ENCODE measurements around the gene PTPRN2. TPM values are rescaled to one million over a fixed set of nuclear protein-coding genes. Genes with fewer than 3 reads are reported as not detected.
"Not testable (repeated sequence)": the region's sequence is repeated elsewhere in the genome, so short reads cannot be mapped to it uniquely, and the experiment has no call there.

PTPRN2 gene
- total RNA-seq, 2 donors from 2014 or later, result 0.72 to 0.79 TPM

DNA sequence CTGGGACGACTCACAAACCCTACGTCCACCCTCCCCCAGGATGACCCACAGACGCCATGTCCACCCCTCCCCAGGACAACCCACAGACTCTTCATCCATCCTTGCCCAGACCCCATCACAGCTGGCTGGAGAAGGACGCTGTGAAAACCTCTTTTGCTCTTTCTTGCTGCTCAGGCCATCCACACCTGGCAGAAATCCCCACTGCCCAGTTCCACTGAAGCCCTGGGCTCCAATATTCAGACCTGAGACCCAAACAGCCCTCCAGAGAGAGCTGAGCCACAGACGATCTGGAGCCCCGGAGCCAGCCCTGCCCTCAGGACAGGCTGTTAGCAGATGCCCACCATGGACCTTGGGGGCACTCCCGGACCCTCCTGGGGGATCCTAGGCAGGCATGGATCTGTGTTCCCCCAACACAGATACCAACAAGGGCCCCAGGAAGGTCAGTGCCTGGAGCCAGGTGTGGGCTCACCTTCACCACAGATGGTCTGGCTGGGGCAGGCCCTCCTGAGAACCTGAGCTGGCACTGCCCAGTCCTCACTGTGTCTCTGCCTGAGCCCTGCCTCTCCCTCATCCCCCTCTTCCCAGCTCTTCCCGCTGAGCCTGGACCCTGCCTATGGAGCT lies 226.2 kb downstream of the PTPRN2 start:
- Mint-ChIP-seq H3K4me3 (no peak overlapping the region), H3K36me3 (ENCODE audit: insufficient read depth in 2 of 2) (peaks cover 0 to 2% of the 10 kb centered on the region in 2 donors), H3K27me3 (ENCODE audit: low read depth) (no peaks in the 10 kb centered on the region), H3K27ac (no peak overlapping the region), H3K9me3 (no peaks in the 10 kb centered on the region), H3K4me1 (ENCODE audit: low read depth) (no peaks in the 10 kb centered on the region)
- no peak for ATAC-seq (replicated peaks in 1 of 2)
- DNase-seq, result no peak

- H3K4me3 Mint-ChIP-seq, result no peak overlapping the region
- peaks cover 8% of the 10 kb centered on the region for H3K27me3 Mint-ChIP-seq (ENCODE audit: low read depth)
- H3K36me3 Mint-ChIP-seq (ENCODE audit: insufficient read depth in 2 of 2), result peaks cover 3 to 4% of the 10 kb centered on the region in 2 donors
- H3K9me3 Mint-ChIP-seq, result peaks cover under 1 to 4% of the 10 kb centered on the region in 2 donors
- DNase-seq, result no peak
- no peaks in the 10 kb centered on the region for H3K4me1 Mint-ChIP-seq (ENCODE audit: low read depth)
- ATAC-seq (replicated peaks in 1 of 2), result no peak
- no peak overlapping the region for H3K27ac Mint-ChIP-seq
Measured at GRCh38 chr7:158358926-158359645, 228.5 kb downstream of the PTPRN2 start.

DNA sequence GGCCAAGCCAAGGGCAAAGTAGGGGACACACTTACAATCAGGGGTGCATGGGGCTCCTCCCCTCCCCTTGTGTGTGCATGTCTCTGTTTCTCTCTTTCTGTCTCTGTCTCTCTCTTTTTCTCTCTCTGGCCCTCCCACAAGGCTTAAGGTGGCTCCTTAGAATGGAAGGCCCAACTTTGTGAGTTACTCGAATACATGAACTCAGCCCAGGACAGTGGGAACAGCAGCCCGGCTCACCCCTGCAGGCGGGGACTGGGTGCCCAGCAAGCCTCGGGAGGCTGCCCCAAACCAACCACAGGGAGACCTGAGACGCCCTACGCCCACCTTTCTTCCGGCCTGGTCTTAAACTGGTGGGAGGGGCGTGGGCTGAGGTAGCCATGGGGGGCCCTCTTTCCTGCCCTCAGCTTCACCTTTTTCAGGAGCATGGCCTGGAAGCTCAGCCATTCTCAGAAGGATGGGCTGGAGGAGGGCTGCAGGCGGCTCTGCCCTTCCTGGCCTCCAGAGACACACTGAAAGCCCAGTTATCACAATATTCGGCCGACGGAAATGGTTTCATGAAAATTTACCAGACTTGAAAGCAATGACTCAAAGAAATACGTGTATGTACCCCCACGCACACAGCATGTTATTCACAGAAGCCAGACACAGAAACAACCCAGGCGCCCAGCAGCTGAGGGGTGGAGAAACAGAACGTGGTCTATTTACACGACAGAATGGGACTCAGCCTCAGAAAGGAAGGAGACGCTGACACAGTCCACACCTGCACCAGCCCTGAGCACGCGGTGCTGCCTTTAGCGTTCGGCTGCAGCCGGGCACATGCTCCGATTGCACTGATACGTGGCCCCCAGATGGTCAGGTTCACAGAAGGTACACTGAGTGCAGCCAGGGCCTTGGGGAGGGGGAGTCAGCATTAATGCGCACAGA lies 229.5 kb downstream of the PTPRN2 start:
- H3K9me3 Mint-ChIP-seq, result peaks cover 2 to 6% of the 10 kb centered on the region in 2 donors
- no peaks in the 10 kb centered on the region for H3K4me1 Mint-ChIP-seq (ENCODE audit: low read depth)
- no peak for DNase-seq
- no peak overlapping the region for H3K4me3 Mint-ChIP-seq
- H3K36me3 Mint-ChIP-seq (ENCODE audit: insufficient read depth in 2 of 2), result peaks cover 5% of the 10 kb centered on the region in 2 donors
- no peak overlapping the region for H3K27ac Mint-ChIP-seq
- H3K27me3 Mint-ChIP-seq (ENCODE audit: low read depth), result peaks cover 9% of the 10 kb centered on the region
- ATAC-seq (replicated peaks in 1 of 2), result no peak

- H3K36me3 Mint-ChIP-seq (ENCODE audit: insufficient read depth in 2 of 2), result peaks cover 5% of the 10 kb centered on the region in 2 donors
Measured at GRCh38 chr7:158357106-158357897, 230.3 kb downstream of the PTPRN2 start.

DNA sequence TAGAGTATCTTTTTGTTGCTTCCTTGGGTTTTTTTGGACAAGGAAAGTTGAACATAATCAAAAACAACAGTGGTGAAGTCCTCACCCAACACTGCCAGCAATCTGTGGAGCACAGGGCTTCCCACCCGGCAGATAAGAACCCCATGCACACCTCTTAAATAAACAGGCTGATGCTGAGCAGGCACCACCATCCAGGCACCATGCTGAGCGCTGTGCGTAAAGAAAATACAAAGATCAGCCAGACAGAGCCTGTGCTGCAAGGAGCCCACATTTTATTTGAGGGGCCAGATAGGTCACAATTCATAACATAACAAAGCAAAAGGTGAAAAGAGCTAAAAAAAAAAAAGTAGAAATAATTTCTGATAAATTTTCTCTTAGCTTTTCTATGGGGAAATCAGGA lies 231.2 kb downstream of the PTPRN2 start:
- H3K4me1 Mint-ChIP-seq (ENCODE audit: low read depth), result no peaks in the 10 kb centered on the region
- no peak for ATAC-seq (replicated peaks in 1 of 2)
- no peak for DNase-seq
- no peak overlapping the region for H3K4me3 Mint-ChIP-seq
- H3K36me3 Mint-ChIP-seq (ENCODE audit: insufficient read depth in 2 of 2), result peaks cover 3 to 5% of the 10 kb centered on the region in 2 donors
- H3K27ac Mint-ChIP-seq, result no peak overlapping the region
- peaks cover 9% of the 10 kb centered on the region for H3K27me3 Mint-ChIP-seq (ENCODE audit: low read depth)
- peaks cover 2 to 6% of the 10 kb centered on the region in 2 donors for H3K9me3 Mint-ChIP-seq

More at GRCh38 chr7:158357106-158357897, 230.3 kb downstream of the PTPRN2 start:
- DNase-seq (no peak), ATAC-seq (replicated peaks in 1 of 2) (no peak)
- Mint-ChIP-seq H3K27me3 (ENCODE audit: low read depth) (peaks cover 9% of the 10 kb centered on the region), H3K4me3 (no peak overlapping the region), H3K9me3 (peaks cover 2 to 6% of the 10 kb centered on the region in 2 donors), H3K27ac (no peak overlapping the region), H3K4me1 (ENCODE audit: low read depth) (no peaks in the 10 kb centered on the region)

DNA sequence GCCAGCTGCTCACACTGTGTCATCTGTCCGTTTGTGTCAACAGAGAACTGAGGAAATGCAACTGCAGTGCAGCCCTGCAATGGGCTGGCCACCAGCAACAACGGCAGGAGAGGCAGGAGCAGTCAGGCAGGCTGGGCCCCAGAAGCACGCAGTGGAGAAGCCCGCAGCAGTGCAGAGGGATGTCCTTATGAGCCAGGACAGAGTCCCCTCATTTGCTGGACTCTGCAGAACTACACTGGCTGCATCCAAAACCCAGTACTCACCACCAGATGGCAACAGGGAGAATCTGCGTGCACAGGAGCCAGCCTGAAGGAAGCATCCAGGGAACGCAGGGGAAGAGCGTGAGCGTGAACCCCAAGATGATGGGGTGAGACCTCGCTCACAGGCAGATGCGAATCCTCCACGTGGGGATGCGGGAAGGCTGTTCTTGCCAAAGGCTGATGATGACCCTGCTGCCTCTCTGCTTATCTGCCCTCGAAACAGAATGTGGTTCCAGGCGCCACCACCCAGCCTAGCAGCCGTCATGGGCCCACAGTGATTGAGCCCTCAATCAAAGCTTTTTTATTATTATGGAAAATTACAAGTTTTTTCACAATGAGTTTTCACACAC lies 232.1 kb downstream of the PTPRN2 start:
- Mint-ChIP-seq H3K27ac (no peak overlapping the region), H3K4me3 (no peak overlapping the region), H3K27me3 (ENCODE audit: low read depth) (peaks cover 9% of the 10 kb centered on the region), H3K9me3 (peaks cover 2 to 6% of the 10 kb centered on the region in 2 donors), H3K36me3 (ENCODE audit: insufficient read depth in 2 of 2) (peaks cover 3 to 5% of the 10 kb centered on the region in 2 donors), H3K4me1 (ENCODE audit: low read depth) (no peaks in the 10 kb centered on the region)
- ATAC-seq (replicated peaks in 1 of 2), result no peak
- DNase-seq, result no peak

GRCh38 chr7:158354861-158355260 lies 232.8 kb downstream of the PTPRN2 start:
- ATAC-seq (replicated peaks in 1 of 2), result no peak
- H3K36me3 Mint-ChIP-seq (ENCODE audit: insufficient read depth in 2 of 2), result peaks cover 3 to 5% of the 10 kb centered on the region in 2 donors
- H3K4me1 Mint-ChIP-seq (ENCODE audit: low read depth), result no peaks in the 10 kb centered on the region
- H3K27me3 Mint-ChIP-seq (ENCODE audit: low read depth), result peaks cover 9% of the 10 kb centered on the region
- no peak overlapping the region for H3K27ac Mint-ChIP-seq
- DNase-seq, result no peak
- H3K9me3 Mint-ChIP-seq, result peaks cover 2 to 6% of the 10 kb centered on the region in 2 donors
- no peak overlapping the region for H3K4me3 Mint-ChIP-seq

DNA sequence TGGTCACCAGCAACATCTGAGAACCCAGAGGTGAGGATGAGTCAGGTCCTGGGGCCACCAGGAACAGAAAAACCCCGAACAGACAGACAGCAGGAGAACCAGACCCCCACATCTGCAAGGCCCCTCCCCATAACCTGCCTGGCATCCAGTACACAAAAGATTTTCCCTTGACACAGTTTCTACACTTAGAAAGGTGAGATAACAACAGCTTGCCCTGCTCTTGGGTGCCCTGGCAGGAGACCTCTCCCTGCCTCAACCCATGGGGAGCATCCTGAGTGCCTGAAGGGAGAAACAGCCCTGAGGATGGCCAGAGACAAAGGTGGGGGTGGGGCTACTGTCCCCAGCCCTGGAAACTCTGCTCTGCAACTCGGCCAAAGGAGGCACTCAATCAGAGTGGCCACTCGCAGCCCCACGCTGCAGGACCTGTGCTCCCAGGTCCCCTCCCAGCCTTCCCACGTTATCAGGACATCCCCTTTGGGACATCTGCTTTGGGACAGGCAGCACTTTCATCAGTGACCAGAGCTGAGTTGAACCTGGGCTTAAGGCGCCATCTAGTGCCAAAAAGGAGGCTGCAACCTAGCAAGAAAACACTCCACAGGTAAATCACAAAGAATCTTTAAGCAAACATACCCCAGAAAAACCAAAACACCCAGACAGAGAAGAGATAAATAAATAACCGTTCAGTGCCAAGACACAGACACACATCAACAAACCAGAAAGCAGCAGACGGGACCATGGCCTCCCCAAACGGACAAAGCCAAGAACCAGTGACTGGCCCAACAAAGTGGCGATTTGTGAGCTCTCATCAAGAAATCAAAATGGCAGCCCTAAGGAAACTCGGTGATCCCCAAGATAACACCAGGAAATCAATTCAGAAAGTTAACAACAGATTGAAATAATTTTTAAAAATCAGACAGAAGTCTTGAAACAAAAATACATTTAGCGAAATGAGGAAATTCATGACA lies 233.7 kb downstream of the PTPRN2 start:
- Mint-ChIP-seq H3K4me3 (no peak overlapping the region), H3K4me1 (ENCODE audit: low read depth) (no peaks in the 10 kb centered on the region), H3K27ac (no peak overlapping the region), H3K27me3 (ENCODE audit: low read depth) (peaks cover 9% of the 10 kb centered on the region), H3K36me3 (ENCODE audit: insufficient read depth in 2 of 2) (peaks cover 3 to 5% of the 10 kb centered on the region in 2 donors), H3K9me3 (peaks cover 2 to 6% of the 10 kb centered on the region in 2 donors)
- ATAC-seq (replicated peaks in 1 of 2) (no peak), DNase-seq (peak in 1 of 2 donors; percentile 24)

DNA sequence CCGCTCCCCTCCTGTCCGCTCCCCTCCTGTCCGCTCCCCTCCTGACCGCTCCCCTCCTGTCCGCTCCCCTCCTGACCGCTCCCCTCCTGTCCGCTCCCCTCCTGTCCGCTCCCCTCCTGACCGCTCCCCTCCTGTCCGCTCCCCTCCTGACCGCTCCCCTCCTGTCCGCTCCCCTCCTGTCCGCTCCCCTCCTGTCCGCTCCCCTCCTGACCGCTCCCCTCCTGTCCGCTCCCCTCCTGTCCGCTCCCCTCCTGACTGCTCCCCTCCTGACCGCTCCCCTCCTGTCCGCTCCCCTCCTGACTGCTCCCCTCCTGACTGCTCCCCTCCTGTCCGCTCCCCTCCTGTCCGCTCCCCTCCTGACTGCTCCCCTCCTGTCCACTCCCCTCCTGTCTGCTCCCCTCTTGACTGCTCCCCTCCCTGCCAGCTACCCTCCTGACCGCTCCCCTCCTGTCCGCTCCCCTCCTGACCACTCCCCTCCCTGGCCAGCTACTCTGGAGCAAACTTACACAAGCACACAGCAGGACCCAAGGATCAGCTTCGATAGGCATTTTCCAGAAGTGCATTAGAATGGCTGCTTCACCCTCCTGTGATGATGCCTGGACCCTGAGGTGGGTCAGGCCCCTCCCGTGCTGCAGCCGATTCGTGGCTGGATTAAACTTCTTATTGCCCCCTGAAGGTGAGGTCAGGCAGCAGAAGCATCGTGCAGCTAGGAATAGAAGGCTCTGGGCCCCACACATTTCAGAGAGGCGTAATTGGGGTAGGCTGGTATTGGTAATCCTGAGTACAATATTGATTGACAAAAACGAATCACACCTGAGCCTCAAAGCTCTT lies 235.5 kb downstream of the PTPRN2 start:
- DNase-seq; H3K4me3 Mint-ChIP-seq; H3K9me3 Mint-ChIP-seq; H3K27me3 Mint-ChIP-seq (ENCODE audit: low read depth); H3K27ac Mint-ChIP-seq; H3K4me1 Mint-ChIP-seq (ENCODE audit: low read depth); ATAC-seq (replicated peaks in 1 of 2); H3K36me3 Mint-ChIP-seq (ENCODE audit: insufficient read depth in 2 of 2): not testable (repeated sequence)

DNA sequence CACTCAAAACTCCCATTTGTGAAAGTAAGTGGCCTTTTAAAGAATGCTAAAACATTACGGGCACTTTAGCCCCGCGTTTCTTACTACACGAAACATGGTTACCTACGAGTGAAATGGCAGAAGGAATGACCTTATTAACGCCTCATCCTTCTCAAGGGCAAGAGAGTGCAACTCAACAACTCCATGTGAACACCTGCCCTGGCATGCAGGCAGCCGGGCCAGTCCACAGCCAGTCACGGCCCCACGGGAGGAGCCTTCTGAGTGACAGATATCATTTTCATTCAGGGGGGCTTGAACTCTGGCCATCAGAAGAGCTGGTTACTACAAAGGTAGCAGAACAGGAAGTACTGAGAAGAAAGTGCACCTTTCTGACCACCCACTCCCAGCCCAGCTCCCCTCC lies 236.1 kb downstream of the PTPRN2 start:
- peaks cover 9% of the 10 kb centered on the region for H3K27me3 Mint-ChIP-seq (ENCODE audit: low read depth)
- DNase-seq (no peak), ATAC-seq (replicated peaks in 1 of 2) (no peak)
- no peak overlapping the region for H3K4me3 Mint-ChIP-seq
- no peak overlapping the region for H3K27ac Mint-ChIP-seq
- H3K4me1 Mint-ChIP-seq (ENCODE audit: low read depth), result no peaks in the 10 kb centered on the region
- H3K9me3 Mint-ChIP-seq, result peaks cover 2 to 6% of the 10 kb centered on the region in 2 donors
- H3K36me3 Mint-ChIP-seq (ENCODE audit: insufficient read depth in 2 of 2), result peaks cover 3 to 5% of the 10 kb centered on the region in 2 donors

- ATAC-seq (replicated peaks in 1 of 2) (no peak), DNase-seq (no peak)
- Mint-ChIP-seq H3K4me3 (no peak overlapping the region), H3K36me3 (ENCODE audit: insufficient read depth in 2 of 2) (peaks cover 3 to 5% of the 10 kb centered on the region in 2 donors), H3K4me1 (ENCODE audit: low read depth) (no peaks in the 10 kb centered on the region), H3K27me3 (ENCODE audit: low read depth) (peaks cover 9% of the 10 kb centered on the region), H3K27ac (no peak overlapping the region), H3K9me3 (peaks cover 2 to 6% of the 10 kb centered on the region in 2 donors)
Measured at GRCh38 chr7:158351051-158351450, 236.6 kb downstream of the PTPRN2 start.
